HepG2 (cell line): Measurements from ENCODE around the gene GNMT. TPM values are rescaled to one million over a fixed set of nuclear protein-coding genes. Genes with fewer than 3 reads are reported as not detected.

Experiments used
- FOXO4 ChIP-seq: sonication (generic); formaldehyde crosslinking; conservative IDR thresholded peaks from 2 replicates; pipeline ENCODE4 v1.8.1; 2023; ENCODE audit warnings: missing genetic modification reagents
- GATAD2A ChIP-seq: IDR thresholded peaks from 2 replicates; pipeline ENCODE4 v1.6.1; 2016
- GMEB1 ChIP-seq: sonication (generic); formaldehyde crosslinking; IDR thresholded peaks from 2 replicates; pipeline ENCODE4 v1.5.1; 2020; ENCODE audit warnings: missing genetic modification reagents, mild to moderate bottlenecking, borderline replicate concordance
- HNF4A ChIP-seq: sonication (generic); formaldehyde crosslinking; IDR thresholded peaks from 2 replicates; pipeline ENCODE4 v1.4.0; 2020; ENCODE audit warnings: missing genetic modification reagents
- KLF16 ChIP-seq, 2 experiments: sonication (generic) in 1 of 2; formaldehyde crosslinking in 1 of 2; IDR thresholded peaks; 2 replicates each; pipeline versions ENCODE4 v1.6.1 to v1.8.0; 2016 to 2023; ENCODE audit warnings: missing genetic modification reagents in 2 of 2, missing compliant biosample characterization in 1 of 2
- NFE2 ChIP-seq: sonication (generic); formaldehyde crosslinking; IDR thresholded peaks from 2 replicates; pipeline ENCODE4 v1.4.0; 2020; ENCODE audit warnings: missing genetic modification reagents
- PBX3 ChIP-seq: sonication (generic); formaldehyde crosslinking; IDR thresholded peaks from 2 replicates; pipeline ENCODE4 v1.8.1; 2023; ENCODE audit warnings: missing genetic modification reagents, inconsistent platforms, borderline replicate concordance
- SIN3B ChIP-seq: fragments of 150-350 bp; IDR thresholded peaks from 2 replicates; pipeline ENCODE4 v1.6.1; 2014; ENCODE audit warnings: low read length
- SRSF4 ChIP-seq: fragments of 200-400 bp; formaldehyde crosslinking; IDR thresholded peaks from one replicate; pipeline ENCODE4 v1.6.1; 2018; ENCODE audit warnings: mild to moderate bottlenecking, low read depth, low read length, moderate library complexity; ENCODE audit not compliant: poor library complexity, severe bottlenecking
- THAP11 ChIP-seq: IDR thresholded peaks from 2 replicates; pipeline ENCODE4 v1.6.1; 2016; ENCODE audit warnings: missing biosample characterization, missing genetic modification reagents
- ZFP36L1 ChIP-seq: sonication (generic); formaldehyde crosslinking; IDR thresholded peaks from 2 replicates; pipeline ENCODE4 v1.8.0; 2022; ENCODE audit warnings: mild to moderate bottlenecking, missing genetic modification reagents, moderate library complexity
- ZNF256 ChIP-seq: sonication (generic); formaldehyde crosslinking; conservative IDR thresholded peaks from 2 replicates; pipeline ENCODE4 v1.4.0; 2020; ENCODE audit warnings: missing genetic modification reagents
- ZNF574 ChIP-seq: sonication (generic); formaldehyde crosslinking; IDR thresholded peaks from 2 replicates; pipeline ENCODE4 v1.4.0; 2020; ENCODE audit warnings: missing genetic modification reagents
- ZNF607 ChIP-seq: sonication (generic); formaldehyde crosslinking; IDR thresholded peaks from 2 replicates; pipeline ENCODE4 v1.5.1; 2020; ENCODE audit warnings: missing genetic modification reagents, mild to moderate bottlenecking, borderline replicate concordance
- ZNF703 ChIP-seq: sonication (generic); formaldehyde crosslinking; IDR thresholded peaks from 2 replicates; pipeline ENCODE4 v1.5.1; 2020; ENCODE audit warnings: missing genetic modification reagents, mild to moderate bottlenecking, moderate library complexity, borderline replicate concordance
- polyA plus RNA-seq, 8 experiments: library from polyadenylated mRNA; depleted of rRNA in 3 of 8; stranded (reverse) in 7 of 8; unstranded in 1 of 8; fragments of >200 nt; fragmentation: Illumina TruSeq in 4 of 8; extraction: Trizol in 4 of 8; gene quantifications; 2 replicates each; pipeline versions ENCODE4 v1.2.1 to v1.2.3, GENCODE V29; 2011 to 2016; ENCODE audit warnings: low read depth in 4 of 8, missing spikeins in 1 of 8, mixed read lengths in 1 of 8; ENCODE audit not compliant: insufficient read depth in 1 of 8
- total RNA-seq, 5 experiments: library from RNA; depleted of rRNA; stranded (reverse); fragments of >200 nt; fragmentation: Illumina TruSeq; extraction: Trizol; gene quantifications; 2 replicates each; pipeline ENCODE4 v1.2.3, GENCODE V29; 2016; ENCODE audit warnings: low read depth in 1 of 5

Gene GNMT
- total and polyA plus RNA-seq, 2 of the 13 experiments (the other 11 are each of a cell fraction or from before 2014, with no cell fraction given), result 2.8 to 7.0 TPM

GRCh38 chr6:42938987-42939809 lies 21.4 kb upstream of the GNMT start (continued):
- no peak for TF ChIP-seq PBX3 (CRISPR knock-in tag)
- peak; percentile 68; the same call in 1 of the 2 replicates for TF ChIP-seq GMEB1 (CRISPR knock-in tag)
- no peak for TF ChIP-seq THAP11 (CRISPR knock-in tag)
- TF ChIP-seq ZNF574 (CRISPR knock-in tag), result peak; percentile 81
- TF ChIP-seq KLF16 (CRISPR knock-in tag; IDR thresholded peaks at IDR 0.05), result peak in 1 of 2 experiments; percentile 51; a peak in 1 of 4 replicates
- no peak for TF ChIP-seq SIN3B
- TF ChIP-seq ZNF256 (CRISPR knock-in tag), result no peak
- peak; percentile 65 for TF ChIP-seq ZNF607 (CRISPR knock-in tag)
- 0 out of 2 replicates have a peak, but pooled peaks have one; percentile 87 for TF ChIP-seq FOXO4
- no peak for TF ChIP-seq NFE2
- TF ChIP-seq GATAD2A (CRISPR knock-in tag), result peak; percentile 94
- TF ChIP-seq SRSF4, result no peak
- TF ChIP-seq ZFP36L1 (CRISPR knock-in tag), result no peak
- no peak for TF ChIP-seq ZNF703 (CRISPR knock-in tag)
- peak; percentile 98 for TF ChIP-seq HNF4A (CRISPR knock-in tag)
